IMR-90 (cell line): Measurements from ENCODE around the gene SV2A.

ENCODE experiments used
- POLR2A ChIP-seq: IDR thresholded peaks from 2 replicates; pipeline ENCODE4 v1.6.1; 2012; ENCODE audit warnings: mild to moderate bottlenecking, low read depth, low read length
- RFX5 ChIP-seq: IDR thresholded peaks from 2 replicates; pipeline ENCODE4 v1.8.0; 2012; ENCODE audit warnings: low read depth, mild to moderate bottlenecking, low read length, moderate library complexity
- SMC3 ChIP-seq: fragments of 150-350 bp; IDR thresholded peaks from 2 replicates; pipeline ENCODE4 v1.6.1; 2016; ENCODE audit warnings: low read depth, mild to moderate bottlenecking, antibody characterized with exemption, low read length, moderate library complexity
- USF2 ChIP-seq: fragments of 150-350 bp; IDR thresholded peaks from 2 replicates; pipeline ENCODE4 v1.6.1; 2017; ENCODE audit warnings: mild to moderate bottlenecking, antibody characterized with exemption, low read length, low read depth

- TF ChIP-seq POLR2A, result no peak
- TF ChIP-seq SMC3, result no peak
- no peak for TF ChIP-seq RFX5
- no peak for TF ChIP-seq USF2
Observed at GRCh38 chr1:149925345-149925744, 7.7 kb upstream of the SV2A start.
